ENCODE data around the gene KANTR. TPM values are rescaled to one million over a fixed set of nuclear protein-coding genes. Genes with fewer than 3 reads are reported as not detected.

Gene KANTR
- total RNA-seq, 1 experiment from 2014 or later = 7.5 TPM

DNA sequence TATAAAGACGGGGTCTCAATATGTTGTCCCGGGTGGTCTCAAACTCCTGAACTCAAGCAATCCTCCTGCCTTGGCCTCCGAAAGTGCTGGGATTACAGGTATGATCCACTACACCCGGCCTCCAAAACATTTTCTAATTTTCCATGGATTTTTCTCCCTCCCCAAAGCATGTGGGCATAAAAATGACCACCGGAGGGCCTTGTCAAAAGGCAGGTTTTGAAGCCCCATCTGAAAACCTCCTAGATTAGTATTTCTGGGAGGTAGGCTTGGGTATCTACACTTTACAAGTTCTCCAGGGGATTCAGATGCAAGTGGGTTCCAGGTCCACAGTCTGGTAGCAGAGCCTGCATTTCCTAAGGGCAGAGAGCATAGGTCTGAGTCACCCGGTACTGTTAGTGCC lies 46.7 kb upstream of the KANTR start:
- Histone ChIP-seq H3K79me2 (ENCODE audit: insufficient read depth, low read length) (no peaks in the 10 kb centered on the region), H3K36me3 (ENCODE audit: control insufficient read depth in 1 of 2, insufficient read depth in 2 of 2, low read length in 2 of 2) (no peaks in the 10 kb centered on the region), H3K9me3 (ENCODE audit: control insufficient read depth in 1 of 2, insufficient read depth in 1 of 2, low read depth in 1 of 2, low read length in 2 of 2) (no peaks in the 10 kb centered on the region), H3K4me3 (replicated peaks in 1 of 2; ENCODE audit: low read depth in 1 of 2, low read length in 2 of 2) (no peak overlapping the region), H2AFZ (ENCODE audit: low read depth, low read length, poor library complexity, severe bottlenecking) (no peak overlapping the region), H4K20me1 (ENCODE audit: insufficient read depth) (no peaks in the 10 kb centered on the region), H3K27me3 (ENCODE audit: insufficient read depth, low read length) (no peaks in the 10 kb centered on the region), H3K9me2 (ENCODE audit: insufficient read depth) (no peaks in the 10 kb centered on the region), H3K4me2 (ENCODE audit: low read length) (peak overlapping the region; percentile 61; the same call in 1 of the 2 replicates), H3K27ac (ENCODE audit: low read depth, low read length) (no peak overlapping the region), H3K4me1 (ENCODE audit: control insufficient read depth in 1 of 2, insufficient read depth in 2 of 2, low read length in 2 of 2) (peaks cover 6 to 8% of the 10 kb centered on the region in 2 experiments; a peak in 3 of 4 replicates), H3K9ac (ENCODE audit: low read length) (no peak overlapping the region)
- intact Hi-C loops (cut with micrococcal nuclease) = no loop called here
- ChIA-PET POLR2A (no interaction called here), CTCF (no interaction called here), RAD21 (ENCODE audit: low non-redundant PET in 1 of 2, low total read pairs in 2 of 2, uncharacterized antibody in 2 of 2, unreplicated experiment in 2 of 2) (no interaction called here)
- TF ChIP-seq, protein P1, sequence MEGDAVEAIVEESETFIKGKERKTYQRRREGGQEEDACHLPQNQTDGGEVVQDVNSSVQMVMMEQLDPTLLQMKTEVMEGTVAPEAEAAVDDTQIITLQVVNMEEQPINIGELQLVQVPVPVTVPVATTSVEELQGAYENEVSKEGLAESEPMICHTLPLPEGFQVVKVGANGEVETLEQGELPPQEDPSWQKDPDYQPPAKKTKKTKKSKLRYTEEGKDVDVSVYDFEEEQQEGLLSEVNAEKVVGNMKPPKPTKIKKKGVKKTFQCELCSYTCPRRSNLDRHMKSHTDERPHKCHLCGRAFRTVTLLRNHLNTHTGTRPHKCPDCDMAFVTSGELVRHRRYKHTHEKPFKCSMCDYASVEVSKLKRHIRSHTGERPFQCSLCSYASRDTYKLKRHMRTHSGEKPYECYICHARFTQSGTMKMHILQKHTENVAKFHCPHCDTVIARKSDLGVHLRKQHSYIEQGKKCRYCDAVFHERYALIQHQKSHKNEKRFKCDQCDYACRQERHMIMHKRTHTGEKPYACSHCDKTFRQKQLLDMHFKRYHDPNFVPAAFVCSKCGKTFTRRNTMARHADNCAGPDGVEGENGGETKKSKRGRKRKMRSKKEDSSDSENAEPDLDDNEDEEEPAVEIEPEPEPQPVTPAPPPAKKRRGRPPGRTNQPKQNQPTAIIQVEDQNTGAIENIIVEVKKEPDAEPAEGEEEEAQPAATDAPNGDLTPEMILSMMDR (IDR thresholded peaks at IDR 0.05 in 2 of 3, conservative IDR thresholded peaks at IDR 0.05 in 1 of 3; ENCODE audit: borderline replicate concordance in 1 of 3, insufficient read depth in 1 of 3, low read depth in 2 of 3, low read length in 2 of 3) = peak; percentile 2 to 36 (median 27); a peak in 2 of 6 replicates
- no peak for TF ChIP-seq REST (IDR thresholded peaks at IDR 0.05; ENCODE audit: low read depth)
- ATAC-seq = no peak; the same call in 1 of the 2 replicates
- no peak for DNase-seq (ENCODE audit: low read depth, low spot score)
- BruUV-seq (replicated peaks) = no TSS peak
